Upper lobe of left lung (tissue), 6 donors: ENCODE results near the gene TRIM38. TPM values are rescaled to one million over a fixed set of nuclear protein-coding genes. Genes with fewer than 3 reads are reported as not detected.

Experiments used
- ATAC-seq, 2 donors: fragments of 200-7000 bp; cut with Tn5 transposase; one replicate each; pipeline ENCODE4 v1.9.1; 2022; ENCODE audit warnings: mild to moderate bottlenecking in 2 of 2, moderate library complexity in 2 of 2; ENCODE audit not compliant: low FRiP score in 2 of 2
- DNase-seq, 2 donors: peaks; one replicate each; pipeline ENCODE4 v3.0.0-alpha.2; 2019 to 2020
- H3K27ac ChIP-seq, 4 donors: fragments of 200-600 bp; sonication (generic); one replicate each; pipeline ENCODE4 v1.5.1; 2016 to 2019
- H3K27me3 ChIP-seq, 4 donors: fragments of 200-600 bp; sonication (generic); one replicate each; pipeline ENCODE4 v1.5.1; 2017 to 2019
- H3K36me3 ChIP-seq, 4 donors: fragments of 200-600 bp; sonication (generic); one replicate each; pipeline ENCODE4 v1.5.1; 2016 to 2019
- H3K4me1 ChIP-seq, 4 donors: fragments of 200-600 bp; sonication (generic); one replicate each; pipeline ENCODE4 v1.5.1; 2018 to 2019
- H3K4me3 ChIP-seq, 4 donors: fragments of 200-600 bp; sonication (generic); one replicate each; pipeline ENCODE4 v1.5.1; 2017 to 2019; ENCODE audit warnings: mild to moderate bottlenecking in 2 of 4, moderate library complexity in 1 of 4
- H3K9me3 ChIP-seq, 4 donors: fragments of 200-600 bp; sonication (generic); one replicate each; pipeline ENCODE4 v1.5.1; 2018 to 2019
- CTCF ChIP-seq, 6 experiments: fragments of 450-650 bp in 4 of 6; fragments of 200-600 bp in 2 of 6; sonication (generic) in 2 of 6; IDR thresholded peaks; one replicate each; pipeline ENCODE4 v1.5.1; 2016 to 2019; ENCODE audit warnings: antibody characterized with exemption in 6 of 6
- EP300 ChIP-seq, 4 donors: sonication (generic); formaldehyde crosslinking; IDR thresholded peaks; one replicate each; pipeline ENCODE4 v1.5.1; 2017; ENCODE audit warnings: antibody characterized with exemption in 4 of 4, control low read depth in 2 of 4
- POLR2A ChIP-seq, 4 donors: fragments of 450-650 bp; IDR thresholded peaks; one replicate each; pipeline ENCODE4 v1.5.1; 2016 to 2017; ENCODE audit warnings: antibody characterized with exemption in 4 of 4, mild to moderate bottlenecking in 2 of 4
- POLR2AphosphoS5 ChIP-seq, 2 donors: sonication (generic); formaldehyde crosslinking; IDR thresholded peaks; one replicate each; pipeline ENCODE4 v1.5.1; 2017; ENCODE audit warnings: antibody characterized with exemption in 2 of 2
- WGBS, 2 donors: methylation state at CpG; one replicate each; pipeline ENCODE4 v1.1.5; 2017 to 2018; 5-methylcytosine and 5-hydroxymethylcytosine counted together
- total RNA-seq, 6 donors: library from RNA; depleted of rRNA in 4 of 6; stranded (reverse); fragments of >200 nt in 4 of 6; gene quantifications; one replicate each; pipeline versions ENCODE4 v1.1.0 to v1.2.1, GENCODE V29; 2016 to 2021
- donor health status: DM: no; HTN: no; CAD: no; lungs with moderate emphysema.
- donor health status: DM: no; HTN: yes; CAD: no; lungs with severe emphysema.

TRIM38 gene
- total RNA-seq, 6 donors from 2014 or later, result 9.0 to 22.0 (median 14.7) TPM

GRCh38 chr6:26021350-26022131, 58.9 kb downstream of the TRIM38 start:
- no peaks in the 10 kb centered on the region for H3K9me3 ChIP-seq
- WGBS, 2 donors, result 0% methylated on average over 20 to 32 of the region's 39 CpGs
- TF ChIP-seq POLR2A (IDR thresholded peaks at IDR 0.05), result peak in 3 of 4 donors; percentile 72 to 87 (median 80)
- peak; percentile 89 for TF ChIP-seq POLR2AphosphoS5 (IDR thresholded peaks at IDR 0.05)
- TF ChIP-seq EP300 (IDR thresholded peaks at IDR 0.05), result peak in 2 of 4 donors; percentile 3 to 12
- TF ChIP-seq CTCF (IDR thresholded peaks at IDR 0.05), result no peak
- H3K4me3 ChIP-seq, result peak overlapping the region; percentile 56 to 74 (median 62)
- DNase-seq (peak; percentile 90 to 95), ATAC-seq (peak; percentile 94 to 97)
- peaks cover 8 to 37% (median 16%) of the 10 kb centered on the region in 4 donors for H3K4me1 ChIP-seq
- H3K36me3 ChIP-seq, result no peaks in the 10 kb centered on the region
- no peaks in the 10 kb centered on the region for H3K27me3 ChIP-seq
- peak overlapping the region; percentile 95 to 100 (median 98) for H3K27ac ChIP-seq

DNA sequence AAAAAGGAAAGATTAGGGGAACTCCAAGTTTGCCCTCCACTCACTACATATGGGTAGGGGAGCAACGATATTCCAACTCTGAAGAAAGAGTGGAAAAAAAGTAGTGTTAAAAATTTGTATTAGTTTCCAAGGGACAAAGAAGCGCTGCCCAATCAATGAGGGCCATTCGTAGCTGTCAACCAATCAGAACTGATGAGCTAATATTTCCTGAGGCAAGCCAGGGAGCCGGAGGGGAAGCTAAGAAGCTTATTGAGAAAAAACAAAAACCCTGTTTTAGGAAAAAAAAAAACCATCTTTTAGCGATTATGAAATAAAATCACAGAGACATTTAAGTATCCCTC, 59.5 kb downstream of the TRIM38 start:
- peak in 1 of 2 donors; percentile 65 for ATAC-seq
- peak overlapping the region; percentile 95 to 100 (median 98) for H3K27ac ChIP-seq
- H3K4me3 ChIP-seq, result peak overlapping the region; percentile 55 to 67 (median 56)
- no peaks in the 10 kb centered on the region for H3K27me3 ChIP-seq
- peaks cover 8 to 37% (median 16%) of the 10 kb centered on the region in 4 donors for H3K4me1 ChIP-seq
- WGBS, 2 donors, result 1% methylated on average over 5 of the region's 5 CpGs
- TF ChIP-seq CTCF (IDR thresholded peaks at IDR 0.05) (no peak), POLR2AphosphoS5 (IDR thresholded peaks at IDR 0.05) (no peak), POLR2A (IDR thresholded peaks at IDR 0.05) (no peak), EP300 (IDR thresholded peaks at IDR 0.05) (no peak)
- H3K36me3 ChIP-seq, result no peaks in the 10 kb centered on the region
- H3K9me3 ChIP-seq, result no peaks in the 10 kb centered on the region
- peak in 1 of 2 donors; percentile 75 for DNase-seq

DNA sequence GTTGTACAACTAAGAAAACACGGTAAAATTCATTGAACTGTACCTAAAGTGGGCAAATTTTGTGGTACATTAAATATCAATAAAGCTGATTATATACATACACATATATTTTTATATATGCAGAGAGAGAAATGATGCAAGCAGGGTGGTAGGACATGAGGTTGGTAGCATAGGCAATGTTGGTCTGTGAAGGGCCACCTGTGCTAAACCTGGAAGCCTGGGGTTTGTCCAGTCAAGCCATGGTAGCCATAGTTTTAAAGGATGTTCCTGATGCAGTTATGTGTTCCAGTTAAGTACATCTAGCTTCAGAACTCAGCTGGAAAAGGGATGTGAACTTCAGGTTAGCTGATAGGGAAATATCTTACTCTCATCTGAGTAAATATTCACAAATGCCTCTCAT, 60.1 kb downstream of the TRIM38 start:
- no peak for DNase-seq
- Histone ChIP-seq H3K4me1 (peaks cover 9 to 39% (median 18%) of the 10 kb centered on the region in 4 donors), H3K4me3 (no peak overlapping the region), H3K36me3 (no peaks in the 10 kb centered on the region), H3K27me3 (no peaks in the 10 kb centered on the region), H3K27ac (peak overlapping the region in 1 of 4 donors; percentile 99), H3K9me3 (no peaks in the 10 kb centered on the region)
- WGBS, 2 donors, result 18 to 41% methylated on average over 1 of the region's 1 CpG
- ATAC-seq, result no peak
- no peak for TF ChIP-seq EP300 (IDR thresholded peaks at IDR 0.05)
- TF ChIP-seq CTCF (IDR thresholded peaks at IDR 0.05), result no peak
- TF ChIP-seq POLR2AphosphoS5 (IDR thresholded peaks at IDR 0.05), result no peak
- no peak for TF ChIP-seq POLR2A (IDR thresholded peaks at IDR 0.05)

GRCh38 chr6:26024651-26025046, 62.0 kb downstream of the TRIM38 start:
- H3K4me3 ChIP-seq, result no peak overlapping the region
- 94 to 96% methylated on average over 3 of the region's 3 CpGs for WGBS, 2 donors
- H3K27ac ChIP-seq, result peak overlapping the region in 3 of 4 donors; percentile 89 to 94 (median 92)
- DNase-seq (no peak), ATAC-seq (no peak)
- H3K27me3 ChIP-seq, result no peaks in the 10 kb centered on the region
- no peaks in the 10 kb centered on the region for H3K9me3 ChIP-seq
- TF ChIP-seq POLR2AphosphoS5 (IDR thresholded peaks at IDR 0.05), result no peak
- no peak for TF ChIP-seq EP300 (IDR thresholded peaks at IDR 0.05)
- no peak for TF ChIP-seq CTCF (IDR thresholded peaks at IDR 0.05)
- TF ChIP-seq POLR2A (IDR thresholded peaks at IDR 0.05), result no peak
- peaks cover 7 to 38% (median 19%) of the 10 kb centered on the region in 4 donors for H3K4me1 ChIP-seq
- no peaks in the 10 kb centered on the region for H3K36me3 ChIP-seq
